Stimulated activated CD8-positive, alpha-beta memory T cell treated with anti-CD3 and anti-CD28 coated beads, Interleukin-12 subunit alpha, Interleukin-12 subunit beta, amount 100 ng/mL, for 1 hour (primary cell): Measurements from ENCODE around the gene RSPH9.

Source experiments
- DNase-seq: peaks from one replicate; pipeline ENCODE4 v3.0.0-alpha.2; 2020; ENCODE audit warnings: low read depth

RSPH9 gene

GRCh38 chr6:43712579-43712978 is 67.7 kb downstream of the RSPH9 start:
- DNase-seq = no peak

GRCh38 chr6:43713643-43714310 is 68.9 kb downstream of the RSPH9 start:
- no peak for DNase-seq

GRCh38 chr6:43714311-43715055 is 69.6 kb downstream of the RSPH9 start:
- no peak for DNase-seq

- no peak for DNase-seq
These were observed 70.4 kb downstream of the RSPH9 start for GRCh38 chr6:43715056-43715788.

GRCh38 chr6:43716099-43716498 is 71.3 kb downstream of the RSPH9 start:
- DNase-seq = no peak

- no peak for DNase-seq
These were observed 72.6 kb downstream of the RSPH9 start for GRCh38 chr6:43717389-43717788.

- no peak for DNase-seq
These were observed 73.0 kb downstream of the RSPH9 start for GRCh38 chr6:43717822-43718221.

GRCh38 chr6:43718387-43719105 is 73.7 kb downstream of the RSPH9 start:
- no peak for DNase-seq

GRCh38 chr6:43719511-43719910 is 74.7 kb downstream of the RSPH9 start:
- DNase-seq = no peak

- no peak for DNase-seq
These were observed 76.2 kb downstream of the RSPH9 start for GRCh38 chr6:43720999-43721398.
